SK-N-MC (cell line): Measurements from ENCODE around the gene CD40.

ENCODE experiments used
- EZH2 ChIP-seq: fragments of 200-600 bp; sonication (generic); IDR thresholded peaks from one replicate; pipeline ENCODE4 v1.6.1; 2017; ENCODE audit warnings: antibody characterized with exemption
- POLR2AphosphoS5 ChIP-seq: IDR thresholded peaks from 2 replicates; pipeline ENCODE4 v1.6.1; 2012; ENCODE audit warnings: mild to moderate bottlenecking, low read depth, low read length, borderline replicate concordance

- no peak for TF ChIP-seq POLR2AphosphoS5
- TF ChIP-seq EZH2 = no peak
Observed at GRCh38 chr20:46172961-46173536, 54.9 kb downstream of the CD40 start.
